HuH-7.5 (cell line): Measurements from ENCODE around the gene RABGAP1L.
"Not testable (repeated sequence)": the region's sequence is repeated elsewhere in the genome, so short reads cannot be mapped to it uniquely, and the experiment has no call there.

Experiments
- DNase-seq: peaks from one replicate; pipeline ENCODE4 v3.0.0; 2011; ENCODE audit warnings: low spot score

The RABGAP1L gene

DNA sequence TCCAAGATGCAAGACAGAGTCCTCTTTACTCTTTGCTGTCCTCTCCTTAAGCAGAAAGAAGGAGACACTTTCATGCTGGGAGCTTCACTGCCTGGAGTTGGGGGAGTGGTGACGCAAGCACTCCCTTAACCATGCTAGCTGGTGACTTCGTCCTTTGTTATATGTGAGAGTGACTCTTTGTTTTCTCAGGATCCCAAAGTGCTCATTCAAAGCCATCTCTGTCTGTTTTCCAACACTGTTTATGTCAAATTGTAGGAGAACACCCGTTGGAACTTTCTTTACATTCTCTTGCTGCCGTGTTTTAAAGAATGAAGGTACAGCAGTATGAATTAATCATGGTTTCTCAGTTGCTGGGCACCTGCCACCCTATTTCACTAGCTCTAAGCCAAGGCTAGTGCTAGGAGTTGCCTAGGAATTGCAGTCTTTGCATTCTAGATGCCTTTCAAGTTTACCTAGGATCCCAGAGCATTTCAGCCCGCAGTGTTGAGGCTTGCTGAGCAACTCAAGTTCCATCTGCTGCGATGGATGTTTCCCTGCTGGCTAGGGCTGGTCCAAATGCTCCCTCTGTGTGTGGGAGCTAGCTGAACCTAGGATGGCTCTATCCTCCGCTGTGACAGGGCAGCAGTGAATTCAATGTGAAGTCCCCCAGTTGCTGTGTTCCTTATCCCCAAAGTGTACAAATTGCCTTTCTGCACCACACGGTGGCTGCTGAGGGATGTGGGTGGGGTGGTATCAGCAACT, 205.8 kb downstream of the RABGAP1L start:
- no peak for DNase-seq

- no peak for DNase-seq
Observed at GRCh38 chr1:174366946-174367345, 207.6 kb downstream of the RABGAP1L start.

DNA sequence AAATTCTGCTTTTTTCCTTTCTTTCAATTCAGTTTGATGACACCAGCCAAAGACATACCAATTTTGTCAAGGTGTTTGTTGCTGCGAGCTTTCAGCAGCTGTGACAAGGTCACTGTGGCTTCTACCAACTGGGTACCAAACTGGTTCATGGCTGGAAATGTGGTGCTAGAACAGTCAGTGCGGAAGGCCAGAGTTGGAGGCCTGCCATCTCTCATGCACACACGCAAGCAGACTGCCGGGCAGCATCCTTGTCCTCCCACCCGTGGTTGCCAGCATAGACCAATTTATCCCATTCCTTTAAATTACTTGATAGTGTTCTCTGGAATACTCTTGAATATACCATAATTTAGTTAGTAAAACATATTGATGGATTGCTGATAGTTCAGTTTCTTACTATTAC, 208.6 kb downstream of the RABGAP1L start:
- DNase-seq = no peak

- DNase-seq = no peak
Observed at GRCh38 chr1:174376030-174376429, 216.7 kb downstream of the RABGAP1L start.

GRCh38 chr1:174391716-174392115, 232.4 kb downstream of the RABGAP1L start:
- DNase-seq = no peak

DNA sequence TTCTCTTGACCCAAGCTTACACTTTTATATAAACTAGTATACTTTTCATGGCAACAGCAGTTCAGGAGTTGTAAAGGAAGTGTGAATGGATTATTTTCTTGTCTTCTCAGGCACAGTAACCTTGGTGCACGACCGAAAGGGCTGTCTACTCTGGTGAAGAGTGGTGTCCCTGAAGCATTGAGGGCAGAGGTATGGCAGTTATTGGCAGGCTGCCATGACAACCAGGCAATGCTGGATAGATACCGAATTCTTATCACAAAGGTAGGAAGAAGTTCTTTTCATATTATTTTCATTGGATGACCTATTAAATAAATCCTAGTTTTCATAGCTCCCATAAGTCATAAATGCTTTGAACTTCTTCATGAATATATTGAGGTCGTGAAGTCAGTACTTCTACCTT, 234.6 kb downstream of the RABGAP1L start:
- DNase-seq = no peak

DNA sequence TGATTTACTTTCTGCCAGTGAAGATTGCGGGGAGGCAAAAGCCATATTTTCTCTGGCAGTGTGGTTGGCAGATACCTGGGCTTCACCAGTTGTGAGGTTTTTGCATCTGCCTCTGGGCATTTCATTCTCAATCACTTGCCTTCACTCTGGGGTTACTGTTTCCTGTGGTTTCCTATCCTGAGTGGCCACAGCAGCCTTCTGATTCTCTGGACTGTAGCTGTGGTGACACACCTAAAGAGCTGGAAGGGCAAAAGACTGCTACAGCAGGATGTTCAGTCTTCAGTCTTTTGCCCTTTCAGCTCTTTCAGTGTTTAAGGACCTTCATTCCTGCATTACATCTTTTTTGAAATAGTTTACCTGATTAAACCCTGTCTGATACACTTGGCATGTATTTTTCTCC, 237.9 kb downstream of the RABGAP1L start:
- no peak for DNase-seq

GRCh38 chr1:174398246-174398645, 238.9 kb downstream of the RABGAP1L start:
- DNase-seq = no peak

DNA sequence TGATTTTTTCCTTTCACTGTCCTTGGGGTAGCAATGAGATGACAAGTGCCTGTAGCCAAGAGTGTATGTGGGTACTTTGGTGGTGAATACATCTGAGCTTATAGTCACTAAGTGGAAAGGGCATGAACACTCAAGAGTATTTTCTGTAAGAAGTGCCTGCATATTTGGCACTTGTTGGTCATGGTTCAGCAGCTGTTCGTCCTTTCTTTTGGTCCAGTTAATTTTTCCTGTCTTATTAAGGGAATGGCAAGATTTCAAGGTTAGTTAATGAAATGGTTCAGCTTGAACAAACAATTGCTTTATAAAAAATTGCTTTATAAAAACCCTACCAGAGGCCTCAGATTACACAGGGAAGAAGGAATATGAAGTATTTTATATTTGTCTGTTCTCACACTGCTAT, 239.9 kb downstream of the RABGAP1L start:
- no peak for DNase-seq

GRCh38 chr1:174401075-174401474, 241.8 kb downstream of the RABGAP1L start:
- no peak for DNase-seq

DNA sequence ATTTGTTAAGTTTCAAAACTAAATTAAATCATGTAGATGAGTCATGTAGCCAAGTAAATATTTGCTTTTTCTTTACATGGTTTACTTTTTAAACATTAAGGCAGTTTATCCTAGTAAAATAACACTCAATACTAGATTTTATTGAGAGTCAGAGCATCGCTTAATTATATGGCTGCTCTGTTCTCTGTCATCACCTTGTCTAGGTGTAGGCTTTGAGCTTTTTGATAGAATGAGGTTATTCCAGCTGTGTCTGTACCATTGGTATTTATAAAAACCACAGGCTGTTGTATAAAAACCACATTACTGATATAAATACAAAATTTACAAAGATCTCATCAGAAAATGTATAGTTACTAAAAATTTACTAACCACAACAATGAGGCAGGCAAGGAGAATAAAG, 245.9 kb downstream of the RABGAP1L start:
- DNase-seq = no peak

DNA sequence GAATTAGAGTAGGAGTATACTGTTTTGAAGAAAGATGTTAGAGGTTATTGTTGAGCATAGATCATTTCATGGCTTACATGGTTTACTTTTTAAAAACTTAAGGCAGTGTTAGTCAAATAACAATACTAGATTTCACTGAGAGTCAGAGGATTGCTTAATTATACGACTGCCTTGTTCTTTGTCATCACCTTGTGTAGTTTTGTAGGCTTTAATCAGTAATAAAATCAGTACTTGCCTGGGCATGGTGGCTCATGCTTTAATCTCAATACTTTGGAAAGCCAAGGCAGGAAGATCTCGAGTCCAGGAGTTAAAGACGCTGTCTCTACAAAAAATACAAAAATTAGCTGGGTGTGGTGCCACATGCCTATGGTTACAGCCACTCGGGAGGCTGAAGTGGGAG, 247.1 kb downstream of the RABGAP1L start:
- no peak for DNase-seq

GRCh38 chr1:174407665-174408064, 248.3 kb downstream of the RABGAP1L start:
- no peak for DNase-seq

- no peak for DNase-seq
Observed at GRCh38 chr1:174408146-174408545, 248.8 kb downstream of the RABGAP1L start.

- not testable (repeated sequence) for DNase-seq
Observed at GRCh38 chr1:174409801-174410200, 250.5 kb downstream of the RABGAP1L start.

GRCh38 chr1:174413632-174414031, 254.3 kb downstream of the RABGAP1L start:
- no peak for DNase-seq

DNA sequence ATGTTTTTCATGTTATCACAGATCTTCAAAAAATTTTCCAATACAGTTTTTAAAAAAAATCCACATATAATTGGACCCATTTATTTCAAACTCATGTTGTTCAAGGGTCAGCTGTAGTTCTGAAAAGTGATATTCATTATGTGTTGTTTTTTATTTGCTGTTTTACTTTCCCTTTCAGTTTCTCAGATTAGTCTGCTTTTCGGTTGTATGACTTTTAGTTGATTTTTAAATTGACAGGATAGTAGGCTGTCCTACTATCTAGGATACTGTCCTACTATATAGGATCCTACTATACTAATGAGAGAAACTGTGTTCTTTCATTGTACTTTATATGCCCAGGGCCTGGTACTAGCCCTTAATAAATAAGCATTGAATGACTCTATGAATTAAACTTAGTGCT, 254.9 kb downstream of the RABGAP1L start:
- DNase-seq = no peak

- no peak for DNase-seq
Observed at GRCh38 chr1:174415506-174415905, 256.2 kb downstream of the RABGAP1L start.

- no peak for DNase-seq
Observed at GRCh38 chr1:174417921-174418320, 258.6 kb downstream of the RABGAP1L start.

GRCh38 chr1:174425121-174425520, 265.8 kb downstream of the RABGAP1L start:
- no peak for DNase-seq

DNA sequence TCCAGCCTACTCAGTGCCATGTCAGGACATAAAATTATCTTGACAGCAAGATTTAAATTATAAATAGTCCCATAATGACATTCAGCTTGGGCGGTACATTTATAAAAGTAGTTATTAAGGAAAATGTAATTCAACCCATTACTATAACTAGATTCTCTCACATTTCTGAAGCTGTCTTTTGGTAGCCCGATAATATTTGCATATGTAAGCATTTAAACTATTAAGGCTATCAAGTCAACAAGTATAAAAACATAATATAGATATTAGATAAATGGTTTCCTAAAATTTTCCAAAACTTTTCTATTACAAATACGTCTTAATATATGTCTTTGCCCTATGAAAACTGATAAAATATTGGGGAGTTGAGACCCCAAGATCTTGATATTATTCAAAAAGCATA, 266.8 kb downstream of the RABGAP1L start:
- DNase-seq = no peak

GRCh38 chr1:174428033-174428432, 268.7 kb downstream of the RABGAP1L start:
- no peak for DNase-seq

- no peak for DNase-seq
Observed at GRCh38 chr1:174428739-174429138, 269.4 kb downstream of the RABGAP1L start.

DNA sequence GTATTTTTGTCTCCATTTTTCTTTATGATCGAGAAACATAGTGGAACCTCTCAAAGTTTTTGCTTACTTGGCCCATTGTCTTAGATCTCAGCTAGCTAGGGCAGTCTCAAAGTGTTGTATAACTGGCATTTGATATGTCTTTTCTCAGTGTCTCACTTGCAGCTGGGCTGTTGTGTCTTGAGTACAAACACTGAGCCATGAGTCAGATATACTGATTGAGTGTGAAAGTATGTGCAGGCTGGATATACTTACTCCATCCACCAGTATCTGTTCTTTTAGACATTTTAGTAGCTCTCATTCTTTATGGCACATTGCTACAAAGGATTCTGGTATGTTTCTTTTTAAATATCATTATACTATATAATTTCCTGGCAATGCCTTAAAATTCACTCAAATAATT, 274.1 kb downstream of the RABGAP1L start:
- no peak for DNase-seq
